ENCODE data around the gene IMPDH2.

IMPDH2 gene

DNA sequence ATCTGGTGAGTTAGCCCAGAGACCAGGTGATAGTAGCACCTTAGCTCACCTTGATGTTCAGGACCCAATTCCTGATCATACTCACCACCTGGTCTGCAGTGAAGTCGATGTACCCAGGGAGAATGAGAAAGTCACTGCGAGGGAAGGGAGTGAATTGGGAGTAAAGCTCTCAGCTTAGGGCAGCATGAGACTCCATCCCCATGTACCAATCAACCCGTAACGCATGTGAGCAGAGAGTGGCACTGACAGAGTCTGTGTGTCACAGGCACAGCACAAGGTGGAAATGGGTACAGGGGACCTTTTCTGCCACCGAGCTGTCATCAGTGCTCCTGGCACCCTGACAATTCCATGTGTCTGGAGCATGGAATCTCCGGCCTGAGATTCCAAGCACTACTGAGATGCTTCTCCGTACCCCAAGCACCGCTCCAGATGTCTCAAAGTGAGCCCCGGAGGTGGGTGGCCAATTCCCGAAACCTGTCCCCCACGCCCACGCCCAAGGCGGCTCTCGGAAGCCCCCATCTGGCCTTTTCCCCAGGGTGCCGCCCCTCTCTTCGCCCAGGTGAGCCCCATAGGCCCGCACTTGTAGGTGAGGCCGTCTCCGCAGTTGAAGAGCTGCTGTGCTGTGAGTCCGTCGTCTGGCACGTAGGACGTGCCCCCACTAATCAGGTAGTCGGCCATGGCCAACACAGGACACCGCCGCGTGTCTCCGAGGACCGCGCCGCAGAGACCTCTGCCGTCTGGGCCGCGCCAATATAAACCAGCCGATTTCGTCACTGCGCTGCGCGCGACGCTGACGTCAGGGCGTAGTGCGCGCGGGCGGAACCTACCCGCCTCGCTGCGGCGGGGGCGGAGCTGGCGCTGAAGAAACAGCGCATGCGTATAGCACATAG, at the start of gene IMPDH2:
Gene IMPDH2 (minus strand): TSS at position 726 of the 890 bp plus-strand sequence. CDS start 48 bp downstream, at position 678.
- no peak for FAIRE-seq

DNA sequence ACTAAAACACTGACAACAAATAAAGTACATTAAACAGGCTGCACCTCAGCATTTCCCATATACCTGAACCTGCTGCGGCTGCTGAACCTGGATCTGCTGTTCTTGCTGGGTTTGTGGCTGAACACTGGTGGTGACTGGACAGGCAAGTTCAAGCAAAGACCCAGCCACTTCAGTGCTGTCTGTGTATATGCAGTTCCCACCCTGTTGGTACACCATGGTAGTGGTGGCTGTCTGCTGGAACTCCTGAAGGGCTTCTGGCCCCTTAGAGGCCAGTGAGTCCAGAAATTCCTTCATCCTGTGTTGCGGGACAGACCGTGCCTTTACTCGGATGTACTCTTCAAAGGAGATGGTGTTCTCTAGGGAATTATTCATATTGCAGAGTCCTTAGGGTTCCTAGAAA, 47.4 kb upstream of the IMPDH2 start:
- no peak for FAIRE-seq

DNA sequence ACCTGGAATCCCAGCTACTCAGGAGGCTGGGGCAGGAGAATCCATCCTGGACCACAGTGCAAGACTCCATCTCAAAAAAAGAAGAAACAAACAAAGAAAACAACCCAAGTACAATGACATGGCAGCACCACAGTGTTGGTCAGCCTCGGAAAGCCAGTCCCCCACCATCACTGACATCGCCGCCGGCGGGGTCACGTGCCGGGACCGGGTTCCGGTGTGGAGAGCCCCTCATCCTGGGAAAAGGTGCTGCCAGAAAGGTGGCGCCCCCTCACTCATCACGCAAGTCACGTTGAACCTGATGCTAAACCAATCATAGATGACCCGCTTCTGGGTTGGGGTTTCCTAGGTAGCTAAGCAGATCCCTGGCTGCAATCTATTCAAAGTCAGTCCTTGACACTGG, 46.9 kb upstream of the IMPDH2 start:
- no peak for FAIRE-seq

DNA sequence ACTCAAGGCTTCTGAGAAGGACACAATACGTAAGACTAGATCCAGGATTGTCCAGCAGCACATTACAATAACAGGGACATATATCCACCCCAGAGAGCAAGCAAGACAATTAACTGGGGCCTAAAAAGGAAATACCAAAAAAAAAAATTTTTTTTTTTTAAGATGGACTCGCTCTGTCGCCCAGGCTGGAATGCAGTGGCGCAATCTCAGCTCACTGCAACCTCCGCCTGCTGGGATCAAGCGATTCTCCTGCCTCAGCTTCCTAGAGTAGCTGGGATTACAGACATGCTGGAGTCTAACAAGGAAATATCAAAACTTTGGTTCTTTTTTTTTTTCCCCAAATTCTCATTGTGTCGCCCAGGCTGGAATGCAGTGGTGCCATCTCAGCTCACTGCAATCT, 28.8 kb upstream of the IMPDH2 start:
- no peak for FAIRE-seq

DNA sequence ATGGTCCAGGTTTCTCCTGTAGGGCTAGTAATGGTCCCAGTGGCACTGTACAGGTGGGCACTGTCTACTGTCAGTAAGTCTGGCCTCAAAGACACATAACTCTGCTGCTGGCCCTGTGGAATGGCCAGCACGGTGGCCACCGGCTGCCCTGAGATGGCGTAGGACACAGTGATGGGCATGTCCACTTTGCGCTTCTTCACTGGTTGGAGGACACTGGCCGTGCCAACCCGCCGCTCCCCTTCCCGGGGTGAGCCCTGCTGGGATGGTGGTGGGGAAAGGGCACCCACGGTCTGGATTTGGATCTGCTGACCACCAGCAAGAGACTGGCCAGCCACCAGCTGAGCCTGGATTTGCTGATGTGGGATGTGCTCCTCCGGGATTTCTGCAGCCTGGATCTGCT, 28.1 kb upstream of the IMPDH2 start:
- no peak for FAIRE-seq

DNA sequence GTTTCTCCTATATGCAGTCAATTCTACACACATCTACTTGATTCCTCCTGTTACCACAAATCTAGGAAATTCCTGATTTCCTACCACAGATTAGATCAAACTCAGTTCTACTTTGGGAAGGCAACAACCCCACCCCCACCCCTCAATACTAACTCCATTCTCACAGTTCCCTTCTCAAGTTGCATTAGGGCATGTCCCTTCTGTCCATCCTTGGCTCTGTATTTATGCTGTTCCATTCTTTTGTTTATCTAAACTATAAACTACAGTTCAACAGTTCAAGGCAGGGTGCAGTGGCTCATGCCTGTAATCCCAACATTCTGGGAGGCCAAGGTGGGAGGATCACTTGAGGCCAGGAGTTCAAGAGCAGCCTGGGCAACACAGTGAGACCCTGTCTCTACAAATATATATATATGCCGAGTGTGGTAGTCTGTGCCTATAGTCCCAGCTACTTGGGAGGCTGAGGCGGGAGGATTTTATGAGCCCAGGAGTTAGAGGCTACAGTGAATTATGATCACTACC, 25.2 kb upstream of the IMPDH2 start:
- FAIRE-seq = no peak

DNA sequence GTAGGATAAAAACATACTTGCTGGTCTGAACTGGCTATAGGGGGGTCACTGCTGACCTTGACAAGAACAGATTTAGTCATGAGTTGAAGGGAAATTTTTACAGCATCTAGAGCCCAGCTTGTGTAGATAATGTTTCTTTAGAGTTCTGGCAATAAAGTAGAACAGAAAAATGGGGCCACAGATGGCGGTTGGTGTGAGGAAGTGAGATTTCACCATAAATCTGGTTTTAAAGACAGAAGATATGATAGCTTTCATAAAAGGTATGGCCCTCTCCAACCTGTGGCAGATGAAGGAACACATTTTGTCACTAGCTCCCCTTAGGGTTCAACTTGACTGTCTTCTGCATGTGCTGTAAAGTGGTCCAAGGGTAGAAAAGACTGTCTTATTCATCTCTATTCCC, 24.3 kb upstream of the IMPDH2 start:
- FAIRE-seq = no peak

DNA sequence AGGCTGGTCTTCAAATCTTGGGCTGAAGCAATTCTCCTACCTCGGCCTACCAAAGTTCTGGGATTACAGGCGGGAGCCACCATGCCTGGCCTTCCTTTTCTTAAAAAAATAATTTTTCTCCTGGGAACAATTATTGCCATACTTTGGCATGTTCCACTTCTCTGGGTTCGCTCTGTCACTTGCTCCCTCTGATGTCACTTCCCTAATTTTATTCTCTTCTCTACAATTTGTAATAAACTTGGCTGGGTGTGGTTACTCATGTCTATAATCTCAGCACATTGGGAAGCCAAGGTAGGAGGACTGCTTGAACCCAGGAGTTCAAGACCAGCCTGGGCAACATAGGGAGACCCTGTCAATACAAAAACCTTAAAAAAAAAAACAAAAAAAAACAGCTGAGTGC, 6.1 kb upstream of the IMPDH2 start:
- no peak for FAIRE-seq

DNA sequence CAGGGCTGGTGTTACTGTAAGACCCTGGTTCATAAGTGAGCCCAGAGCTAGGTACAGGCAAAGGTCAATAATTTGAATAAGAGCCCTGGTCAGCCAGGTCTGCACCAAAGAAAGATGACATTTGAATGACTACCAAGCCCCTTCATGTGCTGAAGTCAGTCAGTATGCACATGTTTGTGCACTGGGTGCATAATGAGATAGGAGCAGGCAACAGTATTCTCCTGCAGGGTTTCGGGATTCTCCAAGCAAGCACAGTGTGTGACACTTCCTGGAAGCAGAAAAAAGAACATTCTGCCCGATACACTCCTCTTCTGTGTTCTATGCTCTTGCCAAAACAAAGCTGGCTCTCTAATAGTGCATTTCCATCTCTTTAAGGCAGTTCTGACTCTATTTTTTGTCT, 5.5 kb upstream of the IMPDH2 start:
- no peak for FAIRE-seq

DNA sequence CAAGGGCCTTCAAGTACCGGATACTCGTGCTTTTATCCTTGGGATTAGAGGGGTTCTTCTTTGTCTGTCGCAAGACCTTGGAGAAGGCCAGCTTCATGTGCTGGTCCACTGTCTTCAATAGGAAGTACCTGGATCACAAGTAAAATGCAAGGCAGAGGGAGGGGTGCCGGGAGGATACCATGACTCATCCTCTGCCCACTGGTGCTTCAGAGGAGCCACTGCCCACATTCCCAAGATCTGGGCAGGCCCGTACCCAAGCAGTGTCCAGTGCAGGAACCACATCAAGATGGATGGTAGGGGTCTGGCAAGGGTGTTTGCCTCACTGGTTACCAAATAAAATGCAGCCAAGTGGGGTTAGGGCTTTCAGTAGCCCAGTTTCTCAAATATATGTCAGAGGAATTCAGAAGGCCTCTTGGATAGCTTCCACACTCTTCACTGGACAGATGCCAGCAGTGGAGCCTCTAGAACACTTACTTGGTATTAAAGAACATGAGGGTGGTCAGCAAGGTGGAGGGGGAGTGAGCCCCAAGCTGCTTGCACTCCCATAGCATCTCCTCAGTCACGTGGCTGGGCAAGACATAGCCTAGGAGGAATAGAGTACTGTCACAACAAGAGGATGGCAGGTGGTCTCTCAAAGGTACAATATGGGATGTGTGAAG, 3.6 kb upstream of the IMPDH2 start:
- no peak for FAIRE-seq

DNA sequence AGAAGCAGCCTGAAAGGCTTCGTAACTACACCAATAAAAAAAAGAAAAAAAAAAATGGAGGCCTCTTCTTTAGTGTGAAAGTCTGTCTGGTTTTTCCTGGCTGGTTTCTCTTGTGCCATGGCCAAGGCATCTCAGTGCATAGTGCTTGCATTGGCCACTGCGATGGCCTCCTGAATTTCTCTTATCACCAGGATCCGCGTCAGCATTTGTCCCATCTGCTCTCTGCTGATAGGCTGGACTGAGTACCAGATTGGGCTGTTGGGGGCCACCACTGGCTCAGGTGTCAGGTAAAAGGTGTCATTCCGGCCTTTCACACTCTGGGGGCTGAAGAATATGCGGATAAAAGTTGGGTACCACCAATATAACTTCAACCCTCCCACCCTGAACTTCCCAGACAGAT, 1.1 kb upstream of the IMPDH2 start:
- no peak for FAIRE-seq

DNA sequence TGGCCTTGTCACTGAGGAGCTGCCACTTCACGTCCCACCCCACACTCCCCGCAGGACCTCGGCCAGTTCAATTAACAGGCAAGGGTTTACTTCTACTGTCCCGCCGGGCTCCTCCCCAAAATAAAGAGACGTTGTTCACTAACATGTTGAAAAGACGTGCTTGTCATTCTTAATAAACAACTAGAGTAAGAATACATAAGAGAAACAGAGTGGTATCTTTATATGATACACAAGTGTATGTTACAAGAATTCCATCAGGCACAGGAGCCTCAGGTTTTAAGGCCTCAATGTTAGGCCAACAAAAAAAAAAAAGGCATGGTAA, 326 bp upstream of the IMPDH2 start:
- FAIRE-seq = no peak

DNA sequence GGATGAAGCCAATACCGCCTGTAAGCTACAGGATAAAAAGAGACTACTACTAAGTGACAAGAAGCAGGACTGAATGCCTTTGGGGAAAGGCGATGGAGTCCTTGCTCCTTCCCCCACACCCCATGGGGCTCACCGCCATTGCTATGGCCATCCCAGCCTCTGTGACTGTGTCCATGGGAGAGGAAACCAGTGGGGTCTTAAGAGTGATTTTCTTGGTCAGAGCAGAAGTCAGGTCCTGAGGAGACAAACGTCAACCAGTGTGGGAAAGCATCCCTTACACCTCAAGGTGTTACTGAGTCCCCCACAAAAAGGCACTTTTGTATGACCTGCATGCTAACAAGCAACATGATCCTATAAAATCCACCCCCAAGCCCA, 913 bp downstream of the IMPDH2 start:
- FAIRE-seq = no peak

DNA sequence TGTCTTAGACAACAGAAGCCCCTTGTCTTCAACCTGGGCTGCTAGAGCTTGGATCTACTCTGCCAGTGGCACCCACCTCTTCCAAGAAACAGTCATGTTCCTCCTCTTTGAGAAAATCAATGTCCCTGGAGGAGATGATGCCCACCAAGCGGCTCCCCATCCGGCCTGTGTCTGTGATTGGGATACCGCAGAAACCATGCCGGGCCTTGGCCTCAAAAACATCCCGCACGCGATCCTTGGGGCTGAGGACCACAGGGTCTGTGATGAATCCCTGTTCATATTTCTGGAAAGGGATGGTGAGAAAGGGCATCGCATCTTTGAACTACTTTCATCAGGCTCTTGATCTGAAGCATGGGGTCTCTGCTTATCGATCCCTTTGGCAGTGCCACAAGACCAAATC, 1.6 kb downstream of the IMPDH2 start:
- FAIRE-seq = no peak

DNA sequence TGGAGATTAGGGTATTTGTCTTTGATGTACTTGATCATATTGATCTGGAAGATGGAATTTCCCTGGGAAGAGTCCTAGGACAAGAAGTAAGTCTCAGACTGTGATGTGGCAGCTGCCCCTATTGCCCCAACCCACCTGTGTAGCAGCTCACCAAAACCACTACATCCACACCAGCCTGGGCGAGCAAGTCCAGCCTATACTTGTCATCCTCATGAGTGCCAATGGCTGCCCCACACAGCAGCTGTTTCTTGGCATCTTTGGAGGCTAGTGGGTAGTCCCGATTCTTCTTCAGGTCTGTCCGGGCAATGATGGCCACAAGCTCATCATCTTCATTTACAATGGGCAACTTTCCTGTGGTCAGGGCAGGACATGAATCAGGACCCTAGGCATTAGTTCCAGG, 2.7 kb downstream of the IMPDH2 start:
- FAIRE-seq = no peak

DNA sequence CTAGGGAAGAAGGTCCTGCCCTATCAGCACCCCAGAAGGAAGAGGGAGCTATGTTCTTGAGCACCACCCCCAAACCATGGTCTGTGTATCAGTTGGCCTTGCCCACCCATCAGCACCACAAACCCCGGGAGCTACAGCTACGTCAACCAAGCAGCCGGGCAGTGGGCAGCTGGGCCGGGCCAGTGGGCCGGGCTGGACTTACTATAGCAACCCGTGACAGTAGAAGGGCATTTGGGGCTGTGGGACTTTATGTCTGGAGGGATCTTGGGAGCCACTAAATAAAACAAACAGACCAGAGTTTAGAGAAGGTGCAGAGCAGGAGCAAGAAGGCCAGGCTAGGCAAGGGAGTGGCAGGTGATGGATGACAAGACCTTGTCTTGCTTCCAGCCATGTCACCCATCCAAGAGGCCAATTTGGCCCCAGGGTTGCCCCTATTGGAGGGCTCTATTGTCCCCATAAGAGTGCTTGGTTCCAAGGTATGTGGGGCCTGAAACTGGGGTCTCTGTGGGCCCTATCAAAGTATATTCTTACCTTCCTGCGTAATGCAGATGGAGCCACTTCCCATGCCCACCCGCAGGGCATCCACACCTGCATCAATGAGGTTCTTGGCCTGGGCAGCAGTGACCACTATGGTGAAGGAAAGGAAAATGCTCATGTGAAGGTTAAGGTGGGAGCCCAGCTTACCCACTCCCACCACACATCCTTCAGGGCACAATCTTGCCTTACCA, 3.2 kb downstream of the IMPDH2 start:
- FAIRE-seq = no peak

DNA sequence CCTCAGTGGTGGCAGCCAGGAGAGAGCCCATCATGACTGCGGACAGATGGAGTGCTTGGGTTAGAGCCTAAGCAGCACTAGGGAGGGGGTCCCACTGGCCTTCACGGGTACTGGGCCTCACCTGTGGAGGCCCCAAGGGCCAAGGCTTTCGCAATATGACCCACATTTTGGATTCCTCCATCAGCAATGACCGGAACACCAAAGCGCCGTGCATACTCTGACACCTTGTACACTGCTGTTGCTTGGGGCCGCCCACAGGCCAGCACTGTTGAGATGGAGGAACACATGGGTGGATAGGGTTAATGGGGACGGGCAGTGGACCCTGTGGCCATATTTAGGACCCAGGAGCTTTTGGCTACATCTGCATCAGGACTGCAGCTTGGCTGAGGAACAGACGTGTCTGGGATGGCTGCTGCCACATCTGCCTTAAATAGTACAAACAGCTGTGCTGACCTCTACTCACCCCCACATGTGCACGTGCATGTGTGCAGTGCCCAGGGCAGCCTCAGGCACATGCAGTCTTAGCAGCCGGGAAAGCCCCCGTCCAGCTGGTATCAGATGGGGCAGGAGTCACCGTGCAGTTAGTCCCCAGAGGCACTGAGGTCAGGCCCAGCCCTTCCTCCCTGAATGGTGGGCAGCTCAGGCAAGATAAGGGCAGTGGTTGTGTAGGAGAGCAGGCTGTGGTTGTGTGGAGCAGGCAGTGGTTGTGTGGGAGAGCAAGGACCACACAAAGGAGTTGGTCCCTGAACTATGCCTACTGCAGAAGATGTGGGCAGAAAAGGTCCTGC, 4.0 kb downstream of the IMPDH2 start:
- no peak for FAIRE-seq

DNA sequence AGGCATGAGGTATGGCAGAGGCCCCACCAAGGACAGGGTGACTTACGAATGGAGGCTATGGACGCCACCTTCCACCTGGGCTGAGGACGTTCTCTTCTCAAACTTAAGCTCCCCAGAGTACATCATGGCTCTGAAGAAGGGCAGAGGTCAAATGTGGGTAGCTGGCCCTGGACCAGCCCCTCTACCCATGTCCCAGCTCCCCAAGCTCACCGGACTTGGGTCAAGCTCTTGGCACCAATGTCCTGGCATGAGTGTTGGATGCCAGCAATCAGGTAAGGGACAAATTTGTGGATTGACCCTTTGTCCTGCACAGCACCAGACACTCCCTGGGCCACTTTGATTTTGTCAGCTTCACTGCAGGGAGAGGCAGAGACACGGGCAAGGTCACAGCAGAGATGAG, 4.7 kb downstream of the IMPDH2 start:
- no peak for FAIRE-seq

DNA sequence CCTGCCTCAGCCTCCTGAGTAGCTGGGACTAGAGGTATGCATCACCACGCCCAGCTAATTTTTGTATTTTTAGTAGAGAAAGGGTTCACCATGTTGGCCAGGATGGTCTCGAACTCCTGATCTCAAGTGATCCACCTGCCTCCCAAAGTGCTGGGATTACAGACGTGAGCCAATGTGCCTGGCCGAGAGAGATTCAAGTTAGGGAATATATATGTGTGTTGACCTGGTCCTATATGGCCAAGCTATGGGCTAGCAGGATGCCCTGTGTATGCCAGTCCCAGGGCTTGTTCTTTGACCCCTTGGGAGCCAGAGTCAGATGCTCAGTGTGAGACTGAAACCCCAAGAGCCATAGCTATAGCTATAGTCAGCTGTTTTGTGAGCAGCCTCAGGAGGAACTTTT, 5.4 kb downstream of the IMPDH2 start:
- no peak for FAIRE-seq

DNA sequence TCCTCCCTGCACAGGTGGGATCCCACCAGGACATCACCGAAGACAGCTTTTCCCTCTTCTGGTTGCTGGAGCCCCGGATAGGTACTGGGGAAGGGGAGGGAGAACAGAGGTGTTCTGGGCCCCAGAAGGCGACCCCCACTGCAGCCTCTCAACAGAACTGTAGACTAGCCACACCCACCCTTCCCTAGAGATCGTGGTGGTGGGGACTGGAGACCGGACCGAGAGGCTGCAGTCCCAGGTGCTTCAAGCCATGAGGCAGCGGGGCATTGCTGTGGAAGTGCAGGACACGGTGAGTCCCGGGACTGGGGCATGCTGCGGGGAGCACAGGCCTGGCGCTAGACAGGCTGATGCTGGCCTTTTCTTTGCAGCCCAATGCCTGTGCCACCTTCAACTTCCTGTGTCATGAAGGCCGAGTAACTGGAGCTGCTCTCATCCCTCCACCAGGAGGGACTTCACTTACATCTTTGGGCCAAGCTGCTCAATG, 6.5 kb downstream of the IMPDH2 start:
- FAIRE-seq = no peak

DNA sequence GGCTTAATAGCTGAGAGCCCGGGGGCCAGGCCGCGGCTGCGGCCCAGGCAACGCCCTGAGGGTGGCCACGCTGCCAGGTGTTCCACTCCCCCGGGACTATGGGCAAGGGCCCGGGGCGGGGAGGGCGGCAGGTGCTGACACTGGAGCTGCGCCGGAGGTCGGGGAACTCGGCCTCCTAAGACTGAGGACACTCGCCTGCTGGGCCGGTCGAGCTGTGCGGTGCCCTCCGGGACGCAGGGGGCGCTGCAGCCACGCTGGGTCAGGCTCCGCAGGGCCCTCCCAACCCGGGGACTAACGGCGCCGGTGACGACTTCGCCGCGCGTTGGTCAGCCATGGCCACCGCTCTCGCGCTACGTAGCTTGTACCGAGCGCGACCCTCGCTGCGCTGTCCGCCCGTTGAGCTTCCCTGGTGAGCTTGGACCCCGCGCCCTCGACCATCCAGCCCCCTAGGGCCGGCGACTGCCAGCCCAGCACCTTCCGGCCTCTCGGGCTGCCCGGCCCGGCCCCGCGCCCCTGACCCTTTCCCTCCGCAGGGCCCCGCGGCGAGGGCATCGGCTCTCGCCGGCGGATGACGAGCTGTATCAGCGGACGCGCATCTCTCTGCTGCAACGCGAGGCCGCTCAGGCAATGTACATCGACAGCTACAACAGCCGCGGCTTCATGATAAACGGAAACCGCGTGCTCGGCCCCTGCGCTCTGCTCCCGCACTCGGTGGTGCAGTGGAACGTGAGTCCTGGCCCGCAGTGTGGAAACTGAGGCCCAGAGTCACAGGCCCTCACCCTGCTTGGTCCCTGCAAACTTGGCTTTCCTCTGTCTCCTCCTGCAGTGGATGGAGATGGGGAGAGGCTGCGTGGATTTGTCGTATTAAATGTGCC, 7.1 kb downstream of the IMPDH2 start, which contains the start of gene NDUFAF3:
Gene NDUFAF3 (plus strand): TSS at position 309 of the 875 bp plus-strand sequence. CDS start 24 bp downstream, at position 333.
- no peak for FAIRE-seq
